ENCODE data around the gene CCDC88B. TPM values are rescaled to one million over a fixed set of nuclear protein-coding genes. Genes with fewer than 3 reads are reported as not detected.

The CCDC88B gene
- total and polyA plus RNA-seq, 9 of the 15 experiments (the other 6 are each of a cell fraction or from before 2014, with no cell fraction given), result 0.13 to 18.1 (median 7.9) TPM

- CTCF ChIA-PET (ENCODE audit: low intra/inter-chr PET ratio), result no interaction called here
- in situ Hi-C loops (cut with MboI), result no loop called here
Measured at GRCh38 chr11:64371201-64371600, 31.2 kb downstream of the CCDC88B start.

More at GRCh38 chr11:64371201-64371600, 31.2 kb downstream of the CCDC88B start:
- Histone ChIP-seq H3K27ac (ENCODE audit: extremely low read depth, low read depth, low read length) (no peak overlapping the region), H2AFZ (ENCODE audit: low read depth, low read length) (no peak overlapping the region), H3K79me2 (ENCODE audit: control insufficient read depth, insufficient read depth, low read length) (no peaks in the 10 kb centered on the region), H3K27me3 (ENCODE audit: control insufficient read depth in 2 of 2, insufficient read depth in 2 of 2, low read length in 2 of 2) (no peaks in the 10 kb centered on the region), H3K4me1 (replicated peaks in 1 of 2; ENCODE audit: control insufficient read depth in 2 of 2, insufficient read depth in 2 of 2, low read length in 2 of 2) (peaks cover 0 to 26% of the 10 kb centered on the region in 2 experiments; a peak in 2 of 5 replicates), H3K9me1 (ENCODE audit: control insufficient read depth, insufficient read depth, low read length) (no peaks in the 10 kb centered on the region), H3K4me2 (ENCODE audit: insufficient read depth, low read length) (no peak overlapping the region), H3K36me3 (ENCODE audit: control insufficient read depth, insufficient read depth, low read length) (peaks cover 36% of the 10 kb centered on the region; the same call in 2 of the 3 replicates), H4K20me1 (replicated peaks; ENCODE audit: control insufficient read depth, insufficient read depth, low read length) (no peaks in the 10 kb centered on the region), H3K9ac (ENCODE audit: insufficient read depth in 1 of 2, low read depth in 2 of 2, low read length in 2 of 2) (no peak overlapping the region), H3K4me3 (no peak overlapping the region), H3K9me3 (replicated peaks; ENCODE audit: control insufficient read depth, insufficient read depth, low read depth, low read length) (no peaks in the 10 kb centered on the region; the same call in 1 of the 2 replicates)
- ATAC-seq, result no peak
- 100% methylated on average over 6 of the region's 22 CpGs for WGBS (ENCODE audit: insufficient coverage, low coverage, missing lambda C conversion rate)
- no TSS peak for BruUV-seq (replicated peaks)
- DNase-seq (ENCODE audit: extremely low read depth in 1 of 4, low spot score in 3 of 4), result no peak
- intact Hi-C loops (cut with micrococcal nuclease), result no loop called here
- no peak for FAIRE-seq
- TF ChIP-seq ZNF639 (CRISPR knock-in tag; conservative IDR thresholded peaks at IDR 0.05 in 1 of 2, IDR thresholded peaks at IDR 0.05 in 1 of 2), result no peak
- no peak for TF ChIP-seq RBM17 (IDR thresholded peaks at IDR 0.05; ENCODE audit: borderline replicate concordance, low read depth, low read length)
- no peak for TF ChIP-seq POLR2AphosphoS5 (IDR thresholded peaks at IDR 0.05; ENCODE audit: control insufficient read depth, insufficient read depth, low read depth, low read length)
- TF ChIP-seq RBM25 (IDR thresholded peaks at IDR 0.05; ENCODE audit: low read depth, low read length, severe bottlenecking), result no peak
- no peak for TF ChIP-seq LCOR (CRISPR knock-in tag; IDR thresholded peaks at IDR 0.05)
- POLR2A ChIA-PET, result interaction anchor here (1.6 kb wide), 1 partner anchor 15 kb away, joined by 5 read pairs; no protein-coding TSS in a partner anchor
